Uterus (tissue), 2 donors: ENCODE data around the gene ATP13A2.

Experiments
- CTCF ChIP-seq, 4 experiments: fragments of 200-600 bp in 2 of 4; fragments of 450-650 bp in 2 of 4; sonication (generic) in 2 of 4; IDR thresholded peaks; one replicate each; pipeline ENCODE4 v1.5.1; 2016 to 2019; ENCODE audit warnings: antibody characterized with exemption in 4 of 4, mild to moderate bottlenecking in 2 of 4, moderate library complexity in 1 of 4
- POLR2A ChIP-seq, 2 donors: fragments of 450-650 bp; IDR thresholded peaks; one replicate each; pipeline ENCODE4 v1.6.1; 2016; ENCODE audit warnings: antibody characterized with exemption in 2 of 2, mild to moderate bottlenecking in 1 of 2, moderate library complexity in 1 of 2

GRCh38 chr1:16969651-16970050, 42.1 kb downstream of the ATP13A2 start:
- no peak for TF ChIP-seq CTCF (IDR thresholded peaks at IDR 0.05)
- TF ChIP-seq POLR2A (IDR thresholded peaks at IDR 0.05) = no peak
